ENCODE measurements around the gene KXD1. TPM values are rescaled to one million over a fixed set of nuclear protein-coding genes. Genes with fewer than 3 reads are reported as not detected.

The KXD1 gene
- total and polyA plus RNA-seq, 2 donors (not counting 1 experiment from before 2014, with no cell fraction given): 90.0 to 166 TPM

GRCh38 chr19:18574691-18575291, 17.1 kb downstream of the KXD1 start:
- H3K27ac Mint-ChIP-seq: peak overlapping the region; percentile 37

More at GRCh38 chr19:18574691-18575291, 17.1 kb downstream of the KXD1 start:
- Mint-ChIP-seq H3K4me3 (no peak overlapping the region), H3K9me3 (ENCODE audit: insufficient read depth) (no peaks in the 10 kb centered on the region), H3K27me3 (no peaks in the 10 kb centered on the region), H3K4me1 (peaks cover 16% of the 10 kb centered on the region)
- H3K4me1 ChIP-seq (ENCODE audit: control insufficient read depth in 2 of 2, insufficient read depth in 2 of 2, low read length in 2 of 2): peaks cover 12 to 25% of the 10 kb centered on the region in 2 donors
- no peaks in the 10 kb centered on the region for H3K27me3 ChIP-seq (replicated peaks in 1 of 4; ENCODE audit: control extremely low read depth in 1 of 4, control insufficient read depth in 3 of 4, insufficient read depth in 4 of 4, low read length in 3 of 4)
- intact Hi-C loops (cut with micrococcal nuclease): loop anchor here (5.0 kb wide), 1 partner anchor 1497 kb away; the partner anchor contains the start of genes HAUS8 and MYO9B
- H3K9me3 ChIP-seq (ENCODE audit: control extremely low read depth in 1 of 3, control insufficient read depth in 2 of 3, insufficient read depth in 1 of 3, low read length in 2 of 3): no peaks in the 10 kb centered on the region
- POLR2A ChIA-PET: no interaction called here
- no peak for DNase-seq
- H3K27ac ChIP-seq (ENCODE audit: low read length in 2 of 2): no peak overlapping the region
- H3K4me2 ChIP-seq (replicated peaks; ENCODE audit: low read depth, low read length, poor library complexity, severe bottlenecking): no peak overlapping the region
- no peak for ATAC-seq (ENCODE audit: low read depth)
- TF ChIP-seq EZH2 (IDR thresholded peaks at IDR 0.05; ENCODE audit: borderline replicate concordance, insufficient read depth, low read depth, low read length, poor library complexity, severe bottlenecking) (no peak), CTCF (IDR thresholded peaks at IDR 0.05) (no peak)
- no peak overlapping the region for H3K9ac ChIP-seq (ENCODE audit: low read length)
- H3K79me2 ChIP-seq (ENCODE audit: control insufficient read depth, insufficient read depth, low read length): peaks cover 19% of the 10 kb centered on the region
- WGBS (ENCODE audit: insufficient coverage): 95% methylated on average over 17 of the region's 18 CpGs
- no peak overlapping the region for H2AFZ ChIP-seq (ENCODE audit: insufficient read depth, low read depth, low read length, poor library complexity, severe bottlenecking)
- CTCF ChIA-PET: interaction anchor here (0.8 kb wide), 1 partner anchor 790 kb away, joined by 3 read pairs; no protein-coding TSS in a partner anchor
- H3K36me3 ChIP-seq (replicated peaks in 1 of 2; ENCODE audit: control extremely low read depth in 1 of 2, control insufficient read depth in 1 of 2, extremely low read depth in 1 of 2, insufficient read depth in 2 of 2, low read length in 1 of 2): peaks cover 0 to 42% of the 10 kb centered on the region in 2 experiments
- H4K20me1 ChIP-seq (ENCODE audit: control insufficient read depth, insufficient read depth, low read length, poor library complexity, severe bottlenecking): peaks cover 26% of the 10 kb centered on the region
- no peak overlapping the region for H3K4me3 ChIP-seq (ENCODE audit: control extremely low read depth in 1 of 5, extremely low read depth in 1 of 5, insufficient read depth in 1 of 5, low read depth in 2 of 5, low read length in 4 of 5)

Measured in B cell (primary cell).